H54 (cell line): ENCODE data around the gene ABLIM2.

Experiments used
- DNase-seq: peaks from one replicate; pipeline ENCODE4 v3.0.0; 2011; ENCODE audit warnings: low spot score, mixed read lengths; ENCODE audit not compliant: insufficient read length
- FAIRE-seq: peaks from 3 replicates; lab custom pipeline; 2011; peaks lifted over from hg19 to GRCh38; lab: Jason Lieb, UNC
- POLR2A ChIP-seq: IDR thresholded peaks from 2 replicates; pipeline ENCODE4 v1.6.1; 2011; ENCODE audit warnings: low read depth, mild to moderate bottlenecking, low read length

The ABLIM2 gene

GRCh38 chr4:7967063-7967440 lies 191.6 kb downstream of the ABLIM2 start:
- no peak for TF ChIP-seq POLR2A
- FAIRE-seq (no peak), DNase-seq (no peak)

GRCh38 chr4:7966281-7967062 lies 192.1 kb downstream of the ABLIM2 start:
- DNase-seq (no peak), FAIRE-seq (no peak)
- no peak for TF ChIP-seq POLR2A

GRCh38 chr4:7964890-7965662 lies 193.5 kb downstream of the ABLIM2 start:
- no peak for FAIRE-seq
- TF ChIP-seq POLR2A: no peak
- no peak for DNase-seq

GRCh38 chr4:7964459-7964858 lies 194.2 kb downstream of the ABLIM2 start:
- FAIRE-seq (no peak), DNase-seq (no peak)
- no peak for TF ChIP-seq POLR2A

- FAIRE-seq (no peak), DNase-seq (no peak)
- TF ChIP-seq POLR2A: no peak
These were observed 194.9 kb downstream of the ABLIM2 start for GRCh38 chr4:7963691-7964090.

- DNase-seq: no peak
- no peak for FAIRE-seq
- TF ChIP-seq POLR2A: no peak
These were observed 195.8 kb downstream of the ABLIM2 start for GRCh38 chr4:7962609-7963508.

- FAIRE-seq (no peak), DNase-seq (no peak)
- TF ChIP-seq POLR2A: no peak
These were observed 197.6 kb downstream of the ABLIM2 start for GRCh38 chr4:7960790-7961655.

GRCh38 chr4:7960017-7960789 lies 198.4 kb downstream of the ABLIM2 start:
- no peak for DNase-seq
- FAIRE-seq: no peak
- no peak for TF ChIP-seq POLR2A

GRCh38 chr4:7959078-7959477 lies 199.5 kb downstream of the ABLIM2 start:
- FAIRE-seq (no peak), DNase-seq (no peak)
- no peak for TF ChIP-seq POLR2A

GRCh38 chr4:7956934-7957656 lies 201.5 kb downstream of the ABLIM2 start:
- no peak for DNase-seq
- TF ChIP-seq POLR2A: no peak
- no peak for FAIRE-seq

- TF ChIP-seq POLR2A: no peak
- DNase-seq (peak; percentile 64), FAIRE-seq (no peak)
These were observed 202.3 kb downstream of the ABLIM2 start for GRCh38 chr4:7956270-7956808.

GRCh38 chr4:7955393-7955792 lies 203.2 kb downstream of the ABLIM2 start:
- FAIRE-seq (no peak), DNase-seq (no peak)
- TF ChIP-seq POLR2A: no peak
